Small intestine (tissue), 7 donors: ENCODE results near the gene BRIP1. TPM values are rescaled to one million over a fixed set of nuclear protein-coding genes. Genes with fewer than 3 reads are reported as not detected.
"Not testable (repeated sequence)": the region's sequence is repeated elsewhere in the genome, so short reads cannot be mapped to it uniquely, and the experiment has no call there.

Source experiments
- DNase-seq, 2 donors: peaks; one replicate each; pipeline versions ENCODE4 v3.0.0 to v3.0.0-alpha.2; 2013
- FAIRE-seq: peaks from 2 replicates; lab custom pipeline; 2012; peaks lifted over from hg19 to GRCh38; lab: Jason Lieb, UNC
- H3K27ac ChIP-seq, 3 donors: one replicate each; pipeline ENCODE4 v1.5.1; 2013; ENCODE audit warnings: low read length in 2 of 3, mild to moderate bottlenecking in 2 of 3, control low read depth in 1 of 3, inconsistent platforms in 1 of 3, low read depth in 1 of 3, moderate library complexity in 1 of 3
- H3K27me3 ChIP-seq, 3 donors: one replicate each; pipeline ENCODE4 v1.6.1; 2013; ENCODE audit warnings: low read length in 3 of 3, inconsistent platforms in 1 of 3; ENCODE audit not compliant: control insufficient read depth in 3 of 3, insufficient read depth in 3 of 3
- H3K36me3 ChIP-seq, 3 donors: one replicate each; pipeline ENCODE4 v1.6.1; 2013; ENCODE audit warnings: low read length in 3 of 3, inconsistent platforms in 1 of 3, low read depth in 1 of 3, mild to moderate bottlenecking in 1 of 3, moderate library complexity in 1 of 3; ENCODE audit not compliant: control insufficient read depth in 3 of 3, insufficient read depth in 2 of 3
- H3K4me1 ChIP-seq, 3 donors: one replicate each; pipeline ENCODE4 v1.6.1; 2013; ENCODE audit warnings: low read length in 2 of 3, inconsistent platforms in 1 of 3, low read depth in 1 of 3, mild to moderate bottlenecking in 1 of 3, moderate library complexity in 1 of 3; ENCODE audit not compliant: control insufficient read depth in 3 of 3, insufficient read depth in 2 of 3
- H3K4me3 ChIP-seq, 3 donors: one replicate each; pipeline ENCODE4 v1.5.1; 2013; ENCODE audit warnings: low read length in 3 of 3, control low read depth in 1 of 3, inconsistent platforms in 1 of 3, low read depth in 1 of 3, mild to moderate bottlenecking in 1 of 3, moderate library complexity in 1 of 3
- H3K9me3 ChIP-seq, 2 donors: one replicate each; pipeline ENCODE4 v1.6.1; 2013; ENCODE audit warnings: low read depth in 1 of 2, low read length in 1 of 2; ENCODE audit not compliant: control insufficient read depth in 2 of 2, insufficient read depth in 1 of 2
- WGBS, 3 donors: extraction: QIAGEN DNeasy Blood & Tissue Kit; methylation state at CpG; one replicate each; pipeline ENCODE4 v1.1.7; 2013; 5-methylcytosine and 5-hydroxymethylcytosine counted together
- polyA plus RNA-seq, 4 donors: library from polyadenylated mRNA; stranded (reverse) in 3 of 4; unstranded in 1 of 4; fragments of 200-250 nt in 3 of 4; fragments of 120-200 nt in 1 of 4; gene quantifications; one replicate each; pipeline versions ENCODE4 v1.2.1 to v1.2.3, GENCODE V29; 2013
- donor health status: healthy with polysubstance abuse.
- donor health status: control.
- donor health status: control.
- donor health status: Bipolar disorder and iron deficiency.
- donor health status: healthy.

BRIP1 gene
- polyA plus RNA-seq, 4 donors = 0.27 to 6.4 (median 1.3) TPM

GRCh38 chr17:61894310-61894709, 31.0 kb upstream of the BRIP1 start:
- not testable (repeated sequence) for H3K9me3 ChIP-seq, DNase-seq, H3K4me3 ChIP-seq, FAIRE-seq, H3K27me3 ChIP-seq, H3K27ac ChIP-seq, H3K4me1 ChIP-seq
- H3K36me3 ChIP-seq = peaks cover 0 to 26% (median 4%) of the 10 kb centered on the region in 3 donors
- 77 to 80% (median 79%) methylated on average over 5 of the region's 5 CpGs for WGBS, 3 donors

DNA sequence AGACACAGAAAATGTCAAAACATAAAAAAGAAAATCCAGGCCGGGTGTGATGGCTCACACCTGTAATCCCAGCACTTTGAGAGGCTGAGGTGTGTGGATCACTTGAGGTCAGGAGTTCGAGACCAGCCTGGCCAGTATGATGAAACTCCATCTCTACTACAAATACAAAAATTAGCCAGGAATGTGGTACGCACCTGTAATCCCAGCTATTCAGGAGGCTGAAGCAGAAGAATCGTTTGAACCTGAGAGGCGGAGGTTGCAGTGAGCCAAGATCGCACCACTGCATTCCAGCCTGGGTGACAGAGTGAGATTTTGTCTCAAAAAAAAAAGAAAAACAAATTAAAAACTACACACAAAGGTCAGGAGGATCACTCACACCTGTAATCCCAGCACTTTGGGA, 24.4 kb upstream of the BRIP1 start:
- H3K4me3 ChIP-seq, FAIRE-seq, H3K27me3 ChIP-seq, H3K4me1 ChIP-seq, DNase-seq, H3K27ac ChIP-seq, H3K9me3 ChIP-seq: not testable (repeated sequence)
- WGBS, 3 donors = 96 to 99% (median 97%) methylated on average over 6 of the region's 6 CpGs
- peaks cover 0 to 42% (median 2%) of the 10 kb centered on the region in 3 donors for H3K36me3 ChIP-seq

GRCh38 chr17:61885865-61886264, 22.5 kb upstream of the BRIP1 start:
- H3K4me1 ChIP-seq, H3K4me3 ChIP-seq, DNase-seq, FAIRE-seq, H3K27ac ChIP-seq, H3K27me3 ChIP-seq, H3K9me3 ChIP-seq: not testable (repeated sequence)
- H3K36me3 ChIP-seq = peaks cover 0 to 43% (median 2%) of the 10 kb centered on the region in 3 donors
- 98 to 99% (median 98%) methylated on average over 8 of the region's 8 CpGs for WGBS, 3 donors

GRCh38 chr17:61884864-61885263, 21.5 kb upstream of the BRIP1 start:
- H3K27me3 ChIP-seq = no peaks in the 10 kb centered on the region
- no peak overlapping the region for H3K4me3 ChIP-seq
- H3K27ac ChIP-seq = no peak overlapping the region
- FAIRE-seq (no peak), DNase-seq (no peak)
- H3K4me1 ChIP-seq = no peaks in the 10 kb centered on the region
- WGBS, 3 donors = 96 to 97% (median 97%) methylated on average over 3 of the region's 3 CpGs
- peaks cover 0 to 41% (median 2%) of the 10 kb centered on the region in 3 donors for H3K36me3 ChIP-seq
- H3K9me3 ChIP-seq = no peaks in the 10 kb centered on the region

- WGBS, 3 donors = 94 to 100% (median 97%) methylated on average over 4 of the region's 4 CpGs
- no peaks in the 10 kb centered on the region for H3K9me3 ChIP-seq
- no peaks in the 10 kb centered on the region for H3K27me3 ChIP-seq
- no peak for FAIRE-seq
- no peak overlapping the region for H3K27ac ChIP-seq
- H3K36me3 ChIP-seq = peaks cover 0 to 38% (median 4%) of the 10 kb centered on the region in 3 donors
- no peak overlapping the region for H3K4me3 ChIP-seq
- H3K4me1 ChIP-seq = no peaks in the 10 kb centered on the region
- no peak for DNase-seq
These were observed 17.3 kb upstream of the BRIP1 start for GRCh38 chr17:61880589-61881102.

DNA sequence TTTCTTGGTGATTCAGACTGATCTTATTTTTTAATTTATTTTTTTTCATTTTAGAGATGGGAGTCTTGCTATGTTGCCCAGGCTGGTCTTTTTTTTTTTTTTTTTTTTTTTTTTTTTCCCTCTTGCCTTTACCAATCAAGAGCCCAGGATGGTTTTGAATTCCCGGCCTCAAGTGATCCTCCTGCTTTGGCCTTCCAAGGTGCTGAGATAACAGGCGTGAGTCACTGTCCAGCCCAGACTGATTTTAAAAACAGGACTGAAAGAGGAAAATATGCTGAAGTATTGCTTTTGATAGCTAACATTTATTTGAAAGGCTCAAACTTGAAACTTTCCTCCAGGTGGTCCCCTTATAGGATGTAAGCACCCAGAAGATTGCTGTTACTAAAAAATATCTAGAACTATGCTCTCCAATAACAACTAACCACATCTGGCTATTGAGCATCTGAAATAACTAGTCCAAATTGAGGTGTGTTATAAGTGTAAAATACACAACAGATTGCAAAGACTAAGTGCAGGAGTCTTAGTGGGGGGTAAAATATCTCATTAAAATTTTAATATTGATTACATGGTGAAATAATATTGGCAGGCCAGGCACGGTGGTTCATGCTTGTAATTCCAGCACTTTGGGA, 15.8 kb upstream of the BRIP1 start:
- Histone ChIP-seq H3K27ac (no peak overlapping the region), H3K9me3 (no peaks in the 10 kb centered on the region), H3K4me1 (no peaks in the 10 kb centered on the region), H3K36me3 (peaks cover 0 to 38% (median 4%) of the 10 kb centered on the region in 3 donors), H3K4me3 (no peak overlapping the region), H3K27me3 (no peaks in the 10 kb centered on the region)
- no peak for DNase-seq
- 95 to 97% (median 96%) methylated on average over 3 of the region's 3 CpGs for WGBS, 3 donors
- no peak for FAIRE-seq

DNA sequence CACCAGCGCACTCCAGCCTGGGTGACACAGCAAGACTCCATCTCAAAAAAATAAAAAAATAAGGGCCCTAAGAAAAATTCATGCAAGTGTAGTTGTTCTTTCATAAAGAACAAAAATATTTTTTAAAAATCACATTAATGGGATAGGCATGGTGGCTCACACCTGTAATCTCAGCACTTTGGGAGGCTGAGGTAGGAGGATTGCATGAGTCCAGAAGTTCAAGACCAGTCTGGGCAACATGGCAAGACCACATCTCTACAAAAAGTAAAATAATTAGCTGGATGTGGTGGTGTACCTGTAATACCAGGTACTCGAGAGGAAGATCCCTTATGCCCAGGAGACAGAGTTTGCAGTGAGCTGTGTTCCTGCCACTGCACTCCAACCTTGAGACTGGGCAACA, 15.2 kb upstream of the BRIP1 start:
- H3K27ac ChIP-seq = no peak overlapping the region
- H3K9me3 ChIP-seq = no peaks in the 10 kb centered on the region
- no peak overlapping the region for H3K4me3 ChIP-seq
- H3K4me1 ChIP-seq = no peaks in the 10 kb centered on the region
- DNase-seq = no peak
- 65 to 74% (median 72%) methylated on average over 2 of the region's 2 CpGs for WGBS, 3 donors
- H3K36me3 ChIP-seq = peaks cover 0 to 32% (median 3%) of the 10 kb centered on the region in 3 donors
- no peak for FAIRE-seq
- no peaks in the 10 kb centered on the region for H3K27me3 ChIP-seq

DNA sequence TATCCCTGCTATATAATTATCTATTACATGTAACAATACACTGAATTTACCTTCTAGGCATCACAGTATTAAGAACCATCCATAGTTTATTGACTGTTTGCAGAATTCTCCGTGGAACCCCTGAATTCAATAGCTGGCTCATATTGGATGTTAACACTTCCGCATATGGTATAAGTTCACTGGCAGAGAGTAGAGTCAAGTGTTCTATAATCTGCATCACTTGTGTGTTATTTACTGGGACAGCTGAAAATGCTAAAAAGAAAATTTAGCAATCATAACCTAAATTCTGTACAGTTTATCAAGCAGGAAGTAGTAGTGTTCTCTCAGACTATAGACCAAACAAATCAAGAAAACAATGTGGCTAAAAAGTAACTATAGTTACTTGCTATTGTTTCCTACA, 14.5 kb upstream of the BRIP1 start:
- H3K27me3 ChIP-seq = no peaks in the 10 kb centered on the region
- 92 to 98% (median 95%) methylated on average over 2 of the region's 2 CpGs for WGBS, 3 donors
- no peak overlapping the region for H3K27ac ChIP-seq
- no peak overlapping the region for H3K4me3 ChIP-seq
- no peak for FAIRE-seq
- DNase-seq = no peak
- no peaks in the 10 kb centered on the region for H3K4me1 ChIP-seq
- peaks cover 0 to 26% (median 3%) of the 10 kb centered on the region in 3 donors for H3K36me3 ChIP-seq
- H3K9me3 ChIP-seq = no peaks in the 10 kb centered on the region
